Measurements from ENCODE around the gene FAM89B. TPM values are rescaled to one million over a fixed set of nuclear protein-coding genes. Genes with fewer than 3 reads are reported as not detected.

Gene FAM89B
- total and polyA plus RNA-seq, 3 donors from 2014 or later, result 25.8 to 63.2 (median 59.9) TPM

DNA sequence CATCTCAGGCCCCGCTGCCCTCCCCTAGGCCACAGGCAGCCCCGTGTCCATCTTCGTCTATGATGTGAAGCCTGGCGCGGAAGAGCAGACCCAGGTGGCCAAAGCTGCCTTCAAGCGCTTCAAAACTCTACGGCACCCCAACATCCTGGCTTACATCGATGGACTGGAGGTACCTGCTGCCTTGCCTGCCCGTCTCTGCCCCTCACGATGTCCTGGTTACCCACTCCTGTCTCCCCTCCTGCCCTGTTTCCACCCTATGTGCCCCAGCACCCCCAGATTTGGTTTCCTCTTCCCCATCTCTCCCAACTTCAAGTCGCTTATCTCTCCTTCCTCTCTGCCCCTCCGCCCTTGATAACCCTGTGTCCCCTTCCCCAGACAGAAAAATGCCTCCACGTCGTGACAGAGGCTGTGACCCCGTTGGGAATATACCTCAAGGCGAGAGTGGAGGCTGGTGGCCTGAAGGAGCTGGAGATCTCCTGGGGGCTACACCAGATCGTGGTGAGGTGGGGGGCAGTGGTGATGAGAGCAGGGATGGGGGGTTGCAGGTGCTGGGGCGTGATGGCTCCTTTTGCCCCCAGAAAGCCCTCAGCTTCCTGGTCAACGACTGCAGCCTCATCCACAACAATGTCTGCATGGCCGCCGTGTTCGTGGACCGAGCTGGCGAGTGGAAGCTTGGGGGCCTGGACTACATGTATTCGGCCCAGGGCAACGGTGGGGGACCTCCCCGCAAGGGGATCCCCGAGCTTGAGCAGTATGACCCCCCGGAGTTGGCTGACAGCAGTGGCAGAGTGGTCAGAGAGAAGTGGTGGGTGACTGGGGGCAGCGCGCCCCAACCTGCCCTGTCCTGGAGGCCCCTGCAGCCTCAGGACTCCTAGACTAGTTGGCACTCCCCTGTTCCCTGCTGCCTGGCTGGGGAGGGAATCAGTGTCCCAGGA is 46.5 kb upstream of the FAM89B start:
- 14 to 43% methylated on average over 17 to 31 of the region's 31 CpGs for WGBS, 2 donors
- H3K4me1 ChIP-seq, result peaks cover 61% of the 10 kb centered on the region
- no peak for DNase-seq
- H3K9me3 ChIP-seq, result no peaks in the 10 kb centered on the region
- no peaks in the 10 kb centered on the region for H3K27me3 ChIP-seq
- H3K4me3 ChIP-seq, result peak overlapping the region; percentile 95 to 99
- intact Hi-C loops (cut with DNase I; ENCODE audit: low total_unique reads), result no loop called here
- no peaks in the 10 kb centered on the region for H3K36me3 ChIP-seq (ENCODE audit: low read depth, missing control alignments)
- TF ChIP-seq POLR2A (IDR thresholded peaks at IDR 0.05), result no peak
- TF ChIP-seq CTCF (IDR thresholded peaks at IDR 0.05), result no peak
- H3K27ac ChIP-seq, result peak overlapping the region; percentile 85 to 89

DNA sequence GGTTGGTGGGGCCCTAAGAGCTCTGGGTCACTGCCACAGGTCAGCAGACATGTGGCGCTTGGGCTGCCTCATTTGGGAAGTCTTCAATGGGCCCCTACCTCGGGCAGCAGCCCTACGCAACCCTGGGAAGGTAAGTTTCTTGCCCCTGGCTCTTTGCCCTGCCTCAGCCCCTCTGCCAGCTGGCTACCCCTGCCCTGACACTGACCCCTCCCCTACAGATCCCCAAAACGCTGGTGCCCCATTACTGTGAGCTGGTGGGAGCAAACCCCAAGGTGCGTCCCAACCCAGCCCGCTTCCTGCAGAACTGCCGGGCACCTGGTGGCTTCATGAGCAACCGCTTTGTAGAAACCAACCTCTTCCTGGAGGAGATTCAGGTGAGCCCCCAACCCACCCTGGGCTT is 45.6 kb upstream of the FAM89B start:
- TF ChIP-seq POLR2A (IDR thresholded peaks at IDR 0.05) (no peak), CTCF (IDR thresholded peaks at IDR 0.05) (no peak)
- no peak overlapping the region for H3K4me3 ChIP-seq
- 87 to 91% methylated on average over 5 to 6 of the region's 8 CpGs for WGBS, 2 donors
- peaks cover 61% of the 10 kb centered on the region for H3K4me1 ChIP-seq
- no peaks in the 10 kb centered on the region for H3K27me3 ChIP-seq
- H3K9me3 ChIP-seq, result no peaks in the 10 kb centered on the region
- DNase-seq, result no peak
- H3K27ac ChIP-seq, result no peak overlapping the region
- intact Hi-C loops (cut with DNase I; ENCODE audit: low total_unique reads), result no loop called here
- no peaks in the 10 kb centered on the region for H3K36me3 ChIP-seq (ENCODE audit: low read depth, missing control alignments)

- peaks cover 40% of the 10 kb centered on the region for H3K4me1 ChIP-seq
- H3K27me3 ChIP-seq, result no peaks in the 10 kb centered on the region
- WGBS, 2 donors, result 41 to 43% methylated on average over 12 of the region's 12 CpGs
- no peak for DNase-seq
- no peak overlapping the region for H3K4me3 ChIP-seq
- H3K9me3 ChIP-seq, result no peaks in the 10 kb centered on the region
- intact Hi-C loops (cut with DNase I; ENCODE audit: low total_unique reads), result no loop called here
- H3K36me3 ChIP-seq (ENCODE audit: low read depth, missing control alignments), result no peaks in the 10 kb centered on the region
- TF ChIP-seq POLR2A (IDR thresholded peaks at IDR 0.05) (no peak), CTCF (IDR thresholded peaks at IDR 0.05) (no peak)
- H3K27ac ChIP-seq, result peak overlapping the region; percentile 59 to 61
Observed at GRCh38 chr11:65528819-65529350, 43.5 kb upstream of the FAM89B start.

GRCh38 chr11:65529475-65530156 is 42.7 kb upstream of the FAM89B start:
- H3K4me3 ChIP-seq, result no peak overlapping the region
- intact Hi-C loops (cut with DNase I; ENCODE audit: low total_unique reads), result no loop called here
- peak overlapping the region; percentile 59 to 61 for H3K27ac ChIP-seq
- H3K36me3 ChIP-seq (ENCODE audit: low read depth, missing control alignments), result no peaks in the 10 kb centered on the region
- H3K4me1 ChIP-seq, result peaks cover 33% of the 10 kb centered on the region
- no peak for TF ChIP-seq POLR2A (IDR thresholded peaks at IDR 0.05)
- no peak for TF ChIP-seq CTCF (IDR thresholded peaks at IDR 0.05)
- 50 to 55% methylated on average over 3 to 9 of the region's 10 CpGs for WGBS, 2 donors
- no peaks in the 10 kb centered on the region for H3K27me3 ChIP-seq
- DNase-seq, result peak; percentile 82
- no peaks in the 10 kb centered on the region for H3K9me3 ChIP-seq
